ENCODE measurements around the gene RHOG.

The RHOG gene

GRCh38 chr11:3859373-3859881, 18.7 kb upstream of the RHOG start:
- DNase-seq (ENCODE audit: low read depth in 2 of 2) = no peak

GRCh38 chr11:3857628-3858027, 16.9 kb upstream of the RHOG start:
- no peak for DNase-seq (ENCODE audit: low read depth in 2 of 2)

GRCh38 chr11:3856856-3857553, 16.2 kb upstream of the RHOG start:
- DNase-seq (ENCODE audit: low read depth in 2 of 2) = no peak

GRCh38 chr11:3855808-3856491, 15.2 kb upstream of the RHOG start:
- DNase-seq (ENCODE audit: low read depth in 2 of 2) = no peak

- peak; percentile 92 to 98 for DNase-seq (ENCODE audit: low read depth in 2 of 2)
Measured at GRCh38 chr11:3854977-3855807, 14.4 kb upstream of the RHOG start, which contains the start of gene STIM1. Gene STIM1 (plus strand): TSS chr11:3855664. CDS start chr11:3856271, 607 bp downstream.

- no peak for DNase-seq (ENCODE audit: low read depth in 2 of 2)
Measured at GRCh38 chr11:3854660-3854976, 13.9 kb upstream of the RHOG start.

GRCh38 chr11:3853899-3854659, 13.3 kb upstream of the RHOG start:
- DNase-seq (ENCODE audit: low read depth in 2 of 2) = no peak

- DNase-seq (ENCODE audit: low read depth in 2 of 2) = no peak
Measured at GRCh38 chr11:3853545-3853842, 12.7 kb upstream of the RHOG start.

GRCh38 chr11:3849297-3849874, 8.6 kb upstream of the RHOG start:
- no peak for DNase-seq (ENCODE audit: low read depth in 2 of 2)

- no peak for DNase-seq (ENCODE audit: low read depth in 2 of 2)
Measured at GRCh38 chr11:3845670-3846069, 4.9 kb upstream of the RHOG start.

GRCh38 chr11:3845246-3845645, 4.5 kb upstream of the RHOG start:
- DNase-seq (ENCODE audit: low read depth in 2 of 2) = no peak

GRCh38 chr11:3843326-3843725, 2.6 kb upstream of the RHOG start:
- DNase-seq (ENCODE audit: low read depth in 2 of 2) = no peak

GRCh38 chr11:3841426-3842350, 929 bp upstream of the RHOG start:
- peak in 1 of 2 donors; percentile 88 for DNase-seq (ENCODE audit: low read depth in 2 of 2)

- DNase-seq (ENCODE audit: low read depth in 2 of 2) = no peak
Measured at GRCh38 chr11:3840004-3840869, 522 bp downstream of the RHOG start.

- DNase-seq (ENCODE audit: low read depth in 2 of 2) = no peak
Measured at GRCh38 chr11:3838504-3838903, 2.3 kb downstream of the RHOG start.

GRCh38 chr11:3837793-3838192, 3.0 kb downstream of the RHOG start:
- DNase-seq (ENCODE audit: low read depth in 2 of 2) = no peak

GRCh38 chr11:3836903-3837302, 3.9 kb downstream of the RHOG start:
- DNase-seq (ENCODE audit: low read depth in 2 of 2) = no peak

GRCh38 chr11:3835751-3836150, 5.0 kb downstream of the RHOG start:
- DNase-seq (ENCODE audit: low read depth in 2 of 2) = no peak

GRCh38 chr11:3834664-3835461, 5.9 kb downstream of the RHOG start:
- DNase-seq (ENCODE audit: low read depth in 2 of 2) = no peak

Measured in stimulated activated CD4-positive, alpha-beta T cell treated with anti-CD3 and anti-CD28 coated beads, Interleukin-1b, Interleukin-23, amount 100 ng/mL, for 1 hour (primary cell).